ENCODE measurements around the gene LIMA1.

DNA sequence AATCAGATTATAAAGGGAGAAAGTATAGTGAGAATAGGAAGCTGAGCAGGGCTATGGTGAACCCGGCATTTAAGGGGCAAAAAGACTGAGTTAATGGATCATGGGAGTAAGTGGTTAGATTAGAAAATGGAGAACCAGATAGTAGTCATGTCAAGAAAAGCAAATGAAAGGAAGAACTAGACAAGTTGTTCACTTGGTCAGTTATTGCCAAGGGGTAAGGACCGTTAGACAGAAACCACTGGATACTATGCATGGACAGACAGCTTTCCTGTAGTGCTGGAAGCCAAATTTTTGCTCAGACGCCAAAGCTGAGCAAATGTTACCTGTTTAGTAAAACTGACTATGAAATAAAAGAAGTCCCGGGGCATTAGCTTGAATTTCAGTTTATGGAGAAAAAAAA lies 3.8 kb downstream of the LIMA1 start:
- TF ChIP-seq, protein P1, sequence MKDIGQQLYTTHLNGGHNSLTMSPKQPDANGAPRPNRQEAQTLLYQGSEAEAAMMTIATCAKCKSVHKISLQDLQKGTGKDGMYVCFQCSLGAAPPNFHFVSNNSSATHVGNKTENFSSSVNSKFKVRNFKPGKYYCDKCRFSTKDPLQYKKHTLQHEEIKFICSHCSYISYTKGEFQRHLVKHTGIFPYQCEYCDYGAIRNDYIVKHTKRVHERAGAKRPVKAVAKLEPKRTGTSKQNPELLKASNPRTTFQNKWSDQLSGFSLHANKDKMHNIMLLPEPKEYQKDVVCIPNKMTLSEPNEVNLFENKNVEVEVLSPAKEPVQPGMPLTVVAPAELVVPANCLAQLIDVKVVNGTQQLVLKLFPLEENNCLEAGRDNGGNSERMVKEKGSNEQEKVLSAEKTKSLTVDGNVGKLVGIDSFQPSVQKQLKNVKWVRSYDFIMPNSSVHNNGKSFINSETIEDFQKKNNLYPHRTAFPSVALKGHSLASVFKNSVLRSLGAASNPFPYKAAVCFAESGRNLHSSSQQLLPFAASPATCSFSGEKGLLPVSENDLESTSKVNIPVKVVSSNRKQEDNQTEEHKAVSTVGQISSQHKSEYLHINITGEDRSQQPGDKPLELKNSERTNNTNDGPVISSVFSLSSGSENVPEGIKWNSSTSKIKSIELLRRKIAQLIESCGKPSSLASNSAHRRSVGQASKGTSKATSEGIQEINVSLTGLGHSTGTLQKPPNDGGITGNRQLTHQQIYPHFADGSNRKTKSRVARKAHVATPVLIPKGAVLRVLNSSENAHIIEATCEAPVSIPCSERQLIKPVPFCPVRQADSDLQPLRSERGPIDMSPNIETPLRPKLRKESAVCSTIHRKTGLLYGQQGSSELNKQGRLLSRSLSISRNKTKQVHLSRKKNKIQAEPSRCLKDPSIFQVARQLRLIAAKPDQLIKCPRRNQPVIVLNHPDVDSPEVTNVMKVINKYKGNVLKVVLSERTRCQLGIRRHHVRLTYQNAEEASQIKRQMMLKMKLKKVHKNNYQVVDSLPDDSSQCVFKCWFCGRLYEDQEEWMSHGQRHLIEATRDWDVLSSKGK (CRISPR knock-in tag; IDR thresholded peaks at IDR 0.05): no peak
- TF ChIP-seq, protein P2, sequence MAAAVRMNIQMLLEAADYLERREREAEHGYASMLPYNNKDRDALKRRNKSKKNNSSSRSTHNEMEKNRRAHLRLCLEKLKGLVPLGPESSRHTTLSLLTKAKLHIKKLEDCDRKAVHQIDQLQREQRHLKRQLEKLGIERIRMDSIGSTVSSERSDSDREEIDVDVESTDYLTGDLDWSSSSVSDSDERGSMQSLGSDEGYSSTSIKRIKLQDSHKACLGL (CRISPR knock-in tag; IDR thresholded peaks at IDR 0.05; ENCODE audit: borderline replicate concordance, poor library complexity, severe bottlenecking): no peak
- TF ChIP-seq TCF15 (CRISPR knock-in tag; IDR thresholded peaks at IDR 0.05) (no peak), TAF1 (IDR thresholded peaks at IDR 0.05; ENCODE audit: control insufficient read depth, extremely low read depth, insufficient read depth, low read length, severe bottlenecking) (no peak), ARID3A (IDR thresholded peaks at IDR 0.05; ENCODE audit: borderline replicate concordance, low read depth, low read length) (no peak), PHF8 (IDR thresholded peaks at IDR 0.05; ENCODE audit: borderline replicate concordance, low read length) (no peak), EWSR1 (IDR thresholded peaks at IDR 0.05; ENCODE audit: borderline replicate concordance, low read depth, partially characterized antibody) (no peak), FOSL1 (tag; conservative IDR thresholded peaks at IDR 0.05) (no peak), MAZ (CRISPR knock-in tag; conservative IDR thresholded peaks at IDR 0.05 in 1 of 2, IDR thresholded peaks at IDR 0.05 in 1 of 2) (no peak), TCF7 (IDR thresholded peaks at IDR 0.05; ENCODE audit: borderline replicate concordance) (no peak), HDGF (IDR thresholded peaks at IDR 0.05) (no peak)
- TF ChIP-seq, protein P3, sequence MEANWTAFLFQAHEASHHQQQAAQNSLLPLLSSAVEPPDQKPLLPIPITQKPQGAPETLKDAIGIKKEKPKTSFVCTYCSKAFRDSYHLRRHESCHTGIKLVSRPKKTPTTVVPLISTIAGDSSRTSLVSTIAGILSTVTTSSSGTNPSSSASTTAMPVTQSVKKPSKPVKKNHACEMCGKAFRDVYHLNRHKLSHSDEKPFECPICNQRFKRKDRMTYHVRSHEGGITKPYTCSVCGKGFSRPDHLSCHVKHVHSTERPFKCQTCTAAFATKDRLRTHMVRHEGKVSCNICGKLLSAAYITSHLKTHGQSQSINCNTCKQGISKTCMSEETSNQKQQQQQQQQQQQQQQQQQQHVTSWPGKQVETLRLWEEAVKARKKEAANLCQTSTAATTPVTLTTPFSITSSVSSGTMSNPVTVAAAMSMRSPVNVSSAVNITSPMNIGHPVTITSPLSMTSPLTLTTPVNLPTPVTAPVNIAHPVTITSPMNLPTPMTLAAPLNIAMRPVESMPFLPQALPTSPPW (CRISPR knock-in tag; IDR thresholded peaks at IDR 0.05): no peak
